CD4-positive, alpha-beta T cell treated with Interleukin-1 beta for 1 hour (primary cell): Measurements from ENCODE around the gene IFRD2.

ENCODE experiments used
- DNase-seq, 2 donors: peaks; one replicate each; pipeline ENCODE4 v3.0.0-alpha.2; 2020 to 2022

Gene IFRD2

GRCh38 chr3:50292159-50293078 lies at the start of gene IFRD2:
Gene IFRD2 (minus strand): TSS chr3:50292429. CDS start chr3:50292274, 155 bp downstream.
- DNase-seq = peak; percentile 96 to 97

- no peak for DNase-seq
Observed at GRCh38 chr3:50341537-50341936, 49.3 kb upstream of the IFRD2 start.

- peak; percentile 72 to 79 for DNase-seq
Observed at GRCh38 chr3:50340448-50341329, 48.5 kb upstream of the IFRD2 start, which contains the start of gene RASSF1. Gene RASSF1 (minus strand): TSS chr3:50340836. CDS start chr3:50340805, 31 bp downstream.

GRCh38 chr3:50340147-50340447 lies 47.9 kb upstream of the IFRD2 start:
- DNase-seq = no peak

- DNase-seq = no peak
Observed at GRCh38 chr3:50339485-50340146, 47.4 kb upstream of the IFRD2 start.

GRCh38 chr3:50338965-50339364 lies 46.7 kb upstream of the IFRD2 start:
- DNase-seq = no peak

- peak; percentile 95 to 97 for DNase-seq
Observed at GRCh38 chr3:50337175-50337861, 45.1 kb upstream of the IFRD2 start.

- no peak for DNase-seq
Observed at GRCh38 chr3:50336452-50337174, 44.4 kb upstream of the IFRD2 start.

GRCh38 chr3:50334339-50335075 lies 42.3 kb upstream of the IFRD2 start:
- no peak for DNase-seq

GRCh38 chr3:50333744-50334328 lies 41.6 kb upstream of the IFRD2 start:
- peak in 1 of 2 donors; percentile 40 for DNase-seq

- DNase-seq = no peak
Observed at GRCh38 chr3:50331364-50331907, 39.2 kb upstream of the IFRD2 start.

GRCh38 chr3:50330330-50330729 lies 38.1 kb upstream of the IFRD2 start:
- DNase-seq = no peak

GRCh38 chr3:50327943-50328691 lies 35.9 kb upstream of the IFRD2 start, which contains the start of gene TUSC2:
Gene TUSC2 (minus strand): TSS chr3:50328223. CDS start chr3:50328099, 124 bp downstream.
- peak; percentile 95 for DNase-seq

GRCh38 chr3:50327129-50327528 lies 34.9 kb upstream of the IFRD2 start:
- DNase-seq = no peak

- DNase-seq = no peak
Observed at GRCh38 chr3:50326182-50326541, 33.9 kb upstream of the IFRD2 start.

- no peak for DNase-seq
Observed at GRCh38 chr3:50325497-50326181, 33.4 kb upstream of the IFRD2 start.

- DNase-seq = no peak
Observed at GRCh38 chr3:50325113-50325480, 32.9 kb upstream of the IFRD2 start.

GRCh38 chr3:50324351-50325112 lies 32.3 kb upstream of the IFRD2 start:
- peak; percentile 66 to 70 for DNase-seq
